ENCODE data around the gene ATP8A2.

DNA sequence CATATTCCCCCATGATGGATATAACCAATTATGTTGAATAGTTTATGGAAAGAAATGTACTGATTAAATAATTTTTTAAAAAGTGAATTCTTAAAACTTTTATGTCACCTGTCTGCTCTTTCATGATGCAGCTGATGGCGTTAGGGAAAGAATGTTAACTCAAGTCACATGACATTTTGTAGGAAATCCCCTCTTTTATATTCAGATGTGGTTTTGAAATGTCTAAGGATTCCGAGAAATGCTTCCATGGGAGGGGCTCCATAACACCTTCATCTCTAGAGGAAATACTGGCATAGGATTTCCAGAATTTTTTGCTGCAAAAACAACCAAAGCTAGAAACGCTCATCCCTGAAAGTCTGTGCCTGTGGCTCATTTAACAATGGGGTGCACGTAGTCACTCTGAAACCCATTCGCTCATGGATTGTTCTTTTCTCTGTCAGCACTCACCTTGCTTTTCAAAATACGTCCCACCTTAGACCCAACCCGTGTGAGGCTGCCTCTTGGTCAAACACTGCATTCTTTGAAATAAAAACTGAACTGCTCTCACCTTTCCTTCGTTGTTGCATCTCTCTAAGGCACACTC, 391.1 kb downstream of the ATP8A2 start:
- TF ChIP-seq, protein P1, sequence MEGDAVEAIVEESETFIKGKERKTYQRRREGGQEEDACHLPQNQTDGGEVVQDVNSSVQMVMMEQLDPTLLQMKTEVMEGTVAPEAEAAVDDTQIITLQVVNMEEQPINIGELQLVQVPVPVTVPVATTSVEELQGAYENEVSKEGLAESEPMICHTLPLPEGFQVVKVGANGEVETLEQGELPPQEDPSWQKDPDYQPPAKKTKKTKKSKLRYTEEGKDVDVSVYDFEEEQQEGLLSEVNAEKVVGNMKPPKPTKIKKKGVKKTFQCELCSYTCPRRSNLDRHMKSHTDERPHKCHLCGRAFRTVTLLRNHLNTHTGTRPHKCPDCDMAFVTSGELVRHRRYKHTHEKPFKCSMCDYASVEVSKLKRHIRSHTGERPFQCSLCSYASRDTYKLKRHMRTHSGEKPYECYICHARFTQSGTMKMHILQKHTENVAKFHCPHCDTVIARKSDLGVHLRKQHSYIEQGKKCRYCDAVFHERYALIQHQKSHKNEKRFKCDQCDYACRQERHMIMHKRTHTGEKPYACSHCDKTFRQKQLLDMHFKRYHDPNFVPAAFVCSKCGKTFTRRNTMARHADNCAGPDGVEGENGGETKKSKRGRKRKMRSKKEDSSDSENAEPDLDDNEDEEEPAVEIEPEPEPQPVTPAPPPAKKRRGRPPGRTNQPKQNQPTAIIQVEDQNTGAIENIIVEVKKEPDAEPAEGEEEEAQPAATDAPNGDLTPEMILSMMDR (IDR thresholded peaks at IDR 0.05; ENCODE audit: low read length) = no peak
- no peak for TF ChIP-seq EZH2 (optimal IDR thresholded peaks at IDR 0.05; ENCODE audit: low read depth, low read length)

Measured in MM.1S (cell line).